DLD1 (cell line): ENCODE measurements around the gene NRXN2.

Source experiments
- in situ Hi-C: cut with HindIII; loops from 2 replicates; pipeline ENCODE4 v1.10.0; 2017; ENCODE audit warnings: low sequenced_read_pairs

Gene NRXN2

GRCh38 chr11:64616817-64617216 is 106.2 kb downstream of the NRXN2 start:
- in situ Hi-C loops, result no loop called here

- in situ Hi-C loops, result no loop called here
Observed at GRCh38 chr11:64614917-64615316, 108.1 kb downstream of the NRXN2 start.

GRCh38 chr11:64613648-64614047 is 109.3 kb downstream of the NRXN2 start:
- in situ Hi-C loops, result no loop called here

GRCh38 chr11:64611869-64612646 is 110.9 kb downstream of the NRXN2 start:
- in situ Hi-C loops, result no loop called here

- in situ Hi-C loops, result no loop called here
Observed at GRCh38 chr11:64611176-64611575, 111.8 kb downstream of the NRXN2 start.

GRCh38 chr11:64610596-64610995 is 112.4 kb downstream of the NRXN2 start:
- in situ Hi-C loops, result no loop called here

- in situ Hi-C loops, result no loop called here
Observed at GRCh38 chr11:64609436-64610047, 113.5 kb downstream of the NRXN2 start.

GRCh38 chr11:64608636-64609035 is 114.4 kb downstream of the NRXN2 start:
- in situ Hi-C loops, result no loop called here

GRCh38 chr11:64608046-64608445 is 115.0 kb downstream of the NRXN2 start:
- in situ Hi-C loops, result no loop called here

GRCh38 chr11:64607381-64607985 is 115.5 kb downstream of the NRXN2 start:
- in situ Hi-C loops, result no loop called here

GRCh38 chr11:64606796-64607380 is 116.1 kb downstream of the NRXN2 start:
- in situ Hi-C loops, result no loop called here

- in situ Hi-C loops, result no loop called here
Observed at GRCh38 chr11:64605656-64606585, 117.1 kb downstream of the NRXN2 start.

GRCh38 chr11:64605244-64605560 is 117.8 kb downstream of the NRXN2 start:
- in situ Hi-C loops, result no loop called here

GRCh38 chr11:64604458-64605243 is 118.3 kb downstream of the NRXN2 start:
- in situ Hi-C loops, result no loop called here

GRCh38 chr11:64603411-64604110 is 119.4 kb downstream of the NRXN2 start:
- in situ Hi-C loops, result no loop called here

- in situ Hi-C loops, result no loop called here
Observed at GRCh38 chr11:64602466-64603070, 120.4 kb downstream of the NRXN2 start.

- in situ Hi-C loops, result no loop called here
Observed at GRCh38 chr11:64601605-64602465, 121.2 kb downstream of the NRXN2 start.
